Thyroid gland (tissue), 4 donors: ENCODE measurements around the gene ACSS1. TPM values are rescaled to one million over a fixed set of nuclear protein-coding genes. Genes with fewer than 3 reads are reported as not detected.

Experiments used
- DNase-seq, 2 donors: peaks; one replicate each; pipeline ENCODE4 v3.0.0-alpha.2; 2019
- H3K27ac ChIP-seq, 3 donors: fragments of 200-600 bp; sonication (generic); 1 replicate in 2 of 3; 2 replicates in 1 of 3; pipeline ENCODE4 v1.5.1; 2016 to 2019; ENCODE audit warnings: mild to moderate bottlenecking in 1 of 3, moderate library complexity in 1 of 3
- H3K27me3 ChIP-seq: fragments of 200-600 bp; sonication (generic); one replicate; pipeline ENCODE4 v1.5.1; 2019
- H3K36me3 ChIP-seq, 2 donors: fragments of 200-600 bp; sonication (generic); one replicate each; pipeline ENCODE4 v1.5.1; 2016 to 2019
- H3K4me1 ChIP-seq, 2 donors: fragments of 200-600 bp; sonication (generic); one replicate each; pipeline ENCODE4 v1.5.1; 2017 to 2019
- H3K4me3 ChIP-seq, 3 donors: fragments of 200-600 bp; sonication (generic); replicated peaks in 1 of 3; 1 replicate in 2 of 3; 2 replicates in 1 of 3; pipeline ENCODE4 v1.5.1; 2016; ENCODE audit warnings: mild to moderate bottlenecking in 1 of 3
- H3K9me3 ChIP-seq: fragments of 200-600 bp; sonication (generic); one replicate; pipeline ENCODE4 v1.5.1; 2017
- CTCF ChIP-seq, 6 experiments: fragments of 200-600 bp in 3 of 6; fragments of 450-650 bp in 3 of 6; sonication (generic) in 3 of 6; IDR thresholded peaks; one replicate each; pipeline ENCODE4 v1.5.1; 2016 to 2019; ENCODE audit warnings: antibody characterized with exemption in 6 of 6, mild to moderate bottlenecking in 2 of 6, inconsistent platforms in 1 of 6, moderate library complexity in 1 of 6
- POLR2A ChIP-seq, 2 donors: fragments of 450-650 bp; IDR thresholded peaks; one replicate each; pipeline ENCODE4 v1.6.1; 2017; ENCODE audit warnings: antibody characterized with exemption in 2 of 2, mild to moderate bottlenecking in 2 of 2, moderate library complexity in 1 of 2
- WGBS, 2 donors: methylation state at CpG; one replicate each; pipeline ENCODE4 v1.1.5; 2017; 5-methylcytosine and 5-hydroxymethylcytosine counted together
- intact Hi-C: fragments of 100-400 bp; cut with DNase I; formaldehyde crosslinking; loops from one replicate; pipeline ENCODE4 v1.15.1; 2023
- total RNA-seq, 4 donors: library from RNA; depleted of rRNA; stranded (reverse); fragments of >200 nt; gene quantifications; one replicate each; pipeline ENCODE4 v1.2.3, GENCODE V29; 2016

The ACSS1 gene
- total RNA-seq, 4 donors from 2014 or later: 45.8 to 57.4 (median 52.1) TPM

GRCh38 chr20:24995741-24996448 lies 62.0 kb downstream of the ACSS1 start:
- TF ChIP-seq POLR2A (IDR thresholded peaks at IDR 0.05) (no peak), CTCF (IDR thresholded peaks at IDR 0.05) (no peak)
- Histone ChIP-seq H3K27ac (no peak overlapping the region), H3K4me1 (peaks cover 46 to 72% of the 10 kb centered on the region in 2 donors), H3K9me3 (no peaks in the 10 kb centered on the region), H3K36me3 (no peaks in the 10 kb centered on the region), H3K27me3 (no peaks in the 10 kb centered on the region), H3K4me3 (no peak overlapping the region)
- intact Hi-C loops: loop anchor here (2.0 to 5.0 kb wide), 3 partner anchors 69 to 411 kb away; partner anchors contain the start of gene GINS1
- 83 to 87% methylated on average over 9 of the region's 9 CpGs for WGBS, 2 donors
- no peak for DNase-seq

- H3K27me3 ChIP-seq: no peaks in the 10 kb centered on the region
- intact Hi-C loops: loop anchor here (2.0 to 5.0 kb wide), 3 partner anchors 184 to 413 kb away; partner anchors contain the start of gene GINS1
- peak; percentile 68 to 99 (median 94) for TF ChIP-seq CTCF (IDR thresholded peaks at IDR 0.05)
- TF ChIP-seq POLR2A (IDR thresholded peaks at IDR 0.05): no peak
- H3K4me3 ChIP-seq: peak overlapping the region in 1 of 3 donors; percentile 2
- DNase-seq: peak; percentile 80 to 85
- H3K4me1 ChIP-seq: peaks cover 45 to 62% of the 10 kb centered on the region in 2 donors
- H3K27ac ChIP-seq: peak overlapping the region; percentile 29 to 88 (median 30)
- WGBS, 2 donors: 42% methylated on average over 19 of the region's 20 CpGs
- no peaks in the 10 kb centered on the region for H3K9me3 ChIP-seq
- H3K36me3 ChIP-seq: no peaks in the 10 kb centered on the region
These were observed 63.2 kb downstream of the ACSS1 start for GRCh38 chr20:24994470-24995368.

- peak overlapping the region; percentile 16 to 95 (median 88) for H3K27ac ChIP-seq
- no peak overlapping the region for H3K4me3 ChIP-seq
- no peaks in the 10 kb centered on the region for H3K36me3 ChIP-seq
- intact Hi-C loops: loop anchor here (2.0 to 5.0 kb wide), 2 partner anchors 185 to 403 kb away; no protein-coding TSS in a partner anchor
- no peaks in the 10 kb centered on the region for H3K27me3 ChIP-seq
- H3K9me3 ChIP-seq: no peaks in the 10 kb centered on the region
- WGBS, 2 donors: 79 to 88% methylated on average over 1 of the region's 1 CpG
- DNase-seq: no peak
- peaks cover 45 to 56% of the 10 kb centered on the region in 2 donors for H3K4me1 ChIP-seq
- TF ChIP-seq POLR2A (IDR thresholded peaks at IDR 0.05) (no peak), CTCF (IDR thresholded peaks at IDR 0.05) (no peak)
These were observed 63.8 kb downstream of the ACSS1 start for GRCh38 chr20:24994186-24994465.

GRCh38 chr20:24993337-24994185 lies 64.4 kb downstream of the ACSS1 start:
- Histone ChIP-seq H3K36me3 (no peaks in the 10 kb centered on the region), H3K27me3 (no peaks in the 10 kb centered on the region), H3K4me1 (peaks cover 45 to 51% of the 10 kb centered on the region in 2 donors), H3K27ac (peak overlapping the region; percentile 82 to 95 (median 88)), H3K9me3 (no peaks in the 10 kb centered on the region), H3K4me3 (peak overlapping the region in 1 of 3 donors; percentile 71)
- WGBS, 2 donors: 31 to 48% methylated on average over 9 of the region's 9 CpGs
- TF ChIP-seq CTCF (IDR thresholded peaks at IDR 0.05): peak in 5 of 6 experiments; percentile 35 to 68 (median 53)
- TF ChIP-seq POLR2A (IDR thresholded peaks at IDR 0.05): peak in 1 of 2 donors; percentile 2
- no peak for DNase-seq
- intact Hi-C loops: loop anchor here (2.0 to 5.0 kb wide), 2 partner anchors 185 to 404 kb away; no protein-coding TSS in a partner anchor
